ENCODE data around the gene DLK1.

DNA sequence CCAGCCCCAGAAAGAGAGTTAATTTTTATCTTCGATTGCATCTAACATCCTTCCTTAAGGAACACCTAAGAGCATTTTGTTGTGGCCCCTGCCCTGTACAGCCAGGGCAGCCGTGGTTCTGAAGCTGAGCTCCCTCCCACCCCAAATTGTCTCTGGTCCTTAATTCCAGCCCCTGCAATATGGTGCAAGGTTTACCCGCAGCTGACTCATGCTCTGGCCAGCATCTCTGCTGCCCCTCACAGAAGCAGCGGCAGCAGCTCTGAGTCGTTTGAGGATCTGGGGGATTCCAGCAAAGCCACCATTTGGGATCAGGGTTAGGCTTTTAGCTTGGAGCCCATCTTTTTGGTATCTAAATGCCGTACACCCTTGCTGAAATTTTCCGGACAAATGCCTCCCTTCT is 3.3 kb downstream of the DLK1 start:
- TF ChIP-seq, protein P1, sequence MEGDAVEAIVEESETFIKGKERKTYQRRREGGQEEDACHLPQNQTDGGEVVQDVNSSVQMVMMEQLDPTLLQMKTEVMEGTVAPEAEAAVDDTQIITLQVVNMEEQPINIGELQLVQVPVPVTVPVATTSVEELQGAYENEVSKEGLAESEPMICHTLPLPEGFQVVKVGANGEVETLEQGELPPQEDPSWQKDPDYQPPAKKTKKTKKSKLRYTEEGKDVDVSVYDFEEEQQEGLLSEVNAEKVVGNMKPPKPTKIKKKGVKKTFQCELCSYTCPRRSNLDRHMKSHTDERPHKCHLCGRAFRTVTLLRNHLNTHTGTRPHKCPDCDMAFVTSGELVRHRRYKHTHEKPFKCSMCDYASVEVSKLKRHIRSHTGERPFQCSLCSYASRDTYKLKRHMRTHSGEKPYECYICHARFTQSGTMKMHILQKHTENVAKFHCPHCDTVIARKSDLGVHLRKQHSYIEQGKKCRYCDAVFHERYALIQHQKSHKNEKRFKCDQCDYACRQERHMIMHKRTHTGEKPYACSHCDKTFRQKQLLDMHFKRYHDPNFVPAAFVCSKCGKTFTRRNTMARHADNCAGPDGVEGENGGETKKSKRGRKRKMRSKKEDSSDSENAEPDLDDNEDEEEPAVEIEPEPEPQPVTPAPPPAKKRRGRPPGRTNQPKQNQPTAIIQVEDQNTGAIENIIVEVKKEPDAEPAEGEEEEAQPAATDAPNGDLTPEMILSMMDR (IDR thresholded peaks at IDR 0.05): no peak
- TF ChIP-seq, protein P2, sequence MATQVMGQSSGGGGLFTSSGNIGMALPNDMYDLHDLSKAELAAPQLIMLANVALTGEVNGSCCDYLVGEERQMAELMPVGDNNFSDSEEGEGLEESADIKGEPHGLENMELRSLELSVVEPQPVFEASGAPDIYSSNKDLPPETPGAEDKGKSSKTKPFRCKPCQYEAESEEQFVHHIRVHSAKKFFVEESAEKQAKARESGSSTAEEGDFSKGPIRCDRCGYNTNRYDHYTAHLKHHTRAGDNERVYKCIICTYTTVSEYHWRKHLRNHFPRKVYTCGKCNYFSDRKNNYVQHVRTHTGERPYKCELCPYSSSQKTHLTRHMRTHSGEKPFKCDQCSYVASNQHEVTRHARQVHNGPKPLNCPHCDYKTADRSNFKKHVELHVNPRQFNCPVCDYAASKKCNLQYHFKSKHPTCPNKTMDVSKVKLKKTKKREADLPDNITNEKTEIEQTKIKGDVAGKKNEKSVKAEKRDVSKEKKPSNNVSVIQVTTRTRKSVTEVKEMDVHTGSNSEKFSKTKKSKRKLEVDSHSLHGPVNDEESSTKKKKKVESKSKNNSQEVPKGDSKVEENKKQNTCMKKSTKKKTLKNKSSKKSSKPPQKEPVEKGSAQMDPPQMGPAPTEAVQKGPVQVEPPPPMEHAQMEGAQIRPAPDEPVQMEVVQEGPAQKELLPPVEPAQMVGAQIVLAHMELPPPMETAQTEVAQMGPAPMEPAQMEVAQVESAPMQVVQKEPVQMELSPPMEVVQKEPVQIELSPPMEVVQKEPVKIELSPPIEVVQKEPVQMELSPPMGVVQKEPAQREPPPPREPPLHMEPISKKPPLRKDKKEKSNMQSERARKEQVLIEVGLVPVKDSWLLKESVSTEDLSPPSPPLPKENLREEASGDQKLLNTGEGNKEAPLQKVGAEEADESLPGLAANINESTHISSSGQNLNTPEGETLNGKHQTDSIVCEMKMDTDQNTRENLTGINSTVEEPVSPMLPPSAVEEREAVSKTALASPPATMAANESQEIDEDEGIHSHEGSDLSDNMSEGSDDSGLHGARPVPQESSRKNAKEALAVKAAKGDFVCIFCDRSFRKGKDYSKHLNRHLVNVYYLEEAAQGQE (IDR thresholded peaks at IDR 0.05; ENCODE audit: low read depth, low read length): no peak
- TF ChIP-seq RFX5 (IDR thresholded peaks at IDR 0.05; ENCODE audit: low read length) (no peak), GABPA (IDR thresholded peaks at IDR 0.05; ENCODE audit: low read depth) (no peak), FOXM1 (IDR thresholded peaks at IDR 0.05; ENCODE audit: low read depth) (no peak), YY1 (IDR thresholded peaks at IDR 0.05; ENCODE audit: low read depth) (no peak), SIN3A (IDR thresholded peaks at IDR 0.05; ENCODE audit: borderline replicate concordance, low read depth, low read length) (no peak), RAD21 (IDR thresholded peaks at IDR 0.05; ENCODE audit: low read length) (no peak), TEAD4 (IDR thresholded peaks at IDR 0.05; ENCODE audit: borderline replicate concordance, insufficient read depth) (no peak)

All from SK-N-SH (cell line).